K562 (cell line): ENCODE measurements around the gene KBTBD12. TPM values are rescaled to one million over a fixed set of nuclear protein-coding genes. Genes with fewer than 3 reads are reported as not detected.

Experiments
- ATAC-seq: fragments of 200-7000 bp; cut with Tn5 transposase; 3 replicates; pipeline ENCODE4 v1.9.1; 2020; ENCODE audit warnings: moderate library complexity
- BruUV-seq: library from RNA; stranded (reverse); fragments of 400-500 nt; replicated peaks from 2 replicates; lab custom pipeline; 2021; lab: Mats Ljungman, UMichigan
- CTCF ChIA-PET: fragments of 300-600 bp; formaldehyde crosslinking; extraction: SDS; loops from one replicate; lab custom pipeline; 2021; ENCODE audit warnings: low intra/inter-chr PET ratio; lab: Yijun Ruan, JAX
- POLR2A ChIA-PET: fragments of 300-600, 350-650 bp; sonication (Branson Sonifier 250); formaldehyde crosslinking; extraction: SDS; loops from one replicate; lab custom pipeline; 2021; ENCODE audit warnings: antibody characterized with exemption, inconsistent platforms; lab: Yijun Ruan, JAX
- DNase-seq, 4 experiments: peaks; one replicate each; pipeline versions ENCODE4 v3.0.0 to v3.0.0-alpha.2; 2011 to 2018; ENCODE audit warnings: low spot score in 3 of 4, mixed read lengths in 3 of 4; ENCODE audit errors: extremely low read depth in 1 of 4
- FAIRE-seq: peaks from 2 replicates; lab custom pipeline; 2011; peaks lifted over from hg19 to GRCh38; lab: Jason Lieb, UNC
- H2AFZ ChIP-seq: 2 replicates; pipeline ENCODE4 v1.6.0; 2011; ENCODE audit warnings: low read depth, low read length, control low read depth, inconsistent platforms
- H3K27ac ChIP-seq: fragments of 200-600 bp; 3 replicates; pipeline ENCODE4 v1.8.0; 2011; ENCODE audit warnings: low read depth, mild to moderate bottlenecking, control low read depth, inconsistent platforms, low read length, moderate library complexity, mixed read lengths; ENCODE audit errors: extremely low read depth
- H3K27me3 ChIP-seq, 2 experiments: fragments of 300-600 bp in 1 of 2; 2 replicates in 1 of 2; 3 replicates in 1 of 2; pipeline versions ENCODE4 v1.6.0 to v1.8.0; 2011; ENCODE audit warnings: inconsistent platforms in 2 of 2, low read length in 2 of 2, mild to moderate bottlenecking in 1 of 2, mixed read lengths in 1 of 2, moderate library complexity in 1 of 2; ENCODE audit not compliant: control insufficient read depth in 2 of 2, insufficient read depth in 2 of 2
- H3K36me3 ChIP-seq: fragments of 300-600 bp; 3 replicates; pipeline ENCODE4 v1.8.0; 2011; ENCODE audit warnings: mild to moderate bottlenecking, low read length, inconsistent platforms; ENCODE audit not compliant: control insufficient read depth, insufficient read depth
- H3K4me1 ChIP-seq, 2 experiments: fragments of 200-600 bp in 1 of 2; replicated peaks in 1 of 2; 2 replicates in 1 of 2; 3 replicates in 1 of 2; pipeline versions ENCODE4 v1.5.1 to v1.8.0; 2011; ENCODE audit warnings: inconsistent platforms in 2 of 2, low read length in 2 of 2, mild to moderate bottlenecking in 1 of 2, mixed read lengths in 1 of 2, moderate library complexity in 1 of 2; ENCODE audit not compliant: control insufficient read depth in 2 of 2, insufficient read depth in 2 of 2
- H3K4me2 ChIP-seq: 2 replicates; pipeline ENCODE4 v1.6.1; 2011; ENCODE audit warnings: low read length, control low read depth, inconsistent platforms, mixed read lengths; ENCODE audit not compliant: insufficient read depth
- H3K4me3 ChIP-seq: fragments of 200-600 bp; sonication (generic), shearing (Covaris generic); 2 replicates; pipeline ENCODE4 v1.5.1; 2016; ENCODE audit warnings: control low read depth, inconsistent platforms
- H3K79me2 ChIP-seq: fragments of 200-600 bp; 3 replicates; pipeline ENCODE4 v1.8.0; 2011; ENCODE audit warnings: low read length, inconsistent platforms; ENCODE audit not compliant: control insufficient read depth, insufficient read depth
- H3K9ac ChIP-seq, 2 experiments: 2 replicates each; pipeline versions ENCODE4 v1.6.0 to v1.6.1; 2011; ENCODE audit warnings: low read depth in 2 of 2, low read length in 2 of 2, control low read depth in 1 of 2, inconsistent platforms in 1 of 2, mild to moderate bottlenecking in 1 of 2, mixed read lengths in 1 of 2; ENCODE audit not compliant: insufficient read depth in 1 of 2
- H3K9me1 ChIP-seq: one replicate; pipeline ENCODE4 v1.6.0; 2011; ENCODE audit warnings: inconsistent platforms, mild to moderate bottlenecking, low read length, moderate library complexity; ENCODE audit not compliant: control insufficient read depth, insufficient read depth
- H3K9me3 ChIP-seq: replicated peaks from 2 replicates; pipeline ENCODE4 v1.5.1; 2011; ENCODE audit warnings: low read depth, low read length, inconsistent platforms; ENCODE audit not compliant: control insufficient read depth, insufficient read depth
- H4K20me1 ChIP-seq: replicated peaks from 2 replicates; pipeline ENCODE4 v1.6.1; 2011; ENCODE audit warnings: low read length, inconsistent platforms, mixed read lengths; ENCODE audit not compliant: control insufficient read depth, insufficient read depth
- BRD4 ChIP-seq: fragments of 200-600 bp; sonication (generic); IDR thresholded peaks from 2 replicates; pipeline ENCODE4 v1.6.1; 2017; ENCODE audit warnings: inconsistent platforms
- CTCF ChIP-seq, 3 experiments: IDR thresholded peaks in 2 of 3; conservative IDR thresholded peaks in 1 of 3; 2 replicates each; pipeline ENCODE4 v1.5.1; 2011 to 2012; ENCODE audit warnings: low read length in 3 of 3, mild to moderate bottlenecking in 3 of 3, control low read depth in 2 of 3, improper control_type of control experiment in 1 of 3, inconsistent platforms in 1 of 3, low read depth in 1 of 3, mixed read lengths in 1 of 3, moderate library complexity in 1 of 3; ENCODE audit not compliant: insufficient read depth in 2 of 3
- GTF2B ChIP-seq: IDR thresholded peaks from 2 replicates; pipeline ENCODE4 v1.6.1; 2011; ENCODE audit not compliant: insufficient read length; ENCODE audit errors: extremely low read depth
- POLR2B ChIP-seq: fragments of 450-650 bp; IDR thresholded peaks from 2 replicates; pipeline ENCODE4 v1.6.1; 2018; ENCODE audit warnings: low read depth; ENCODE audit not compliant: partially characterized antibody
- RCOR1 ChIP-seq, 2 experiments: IDR thresholded peaks; 2 replicates each; pipeline ENCODE4 v1.6.1; 2012; ENCODE audit warnings: low read depth in 2 of 2, low read length in 2 of 2, borderline replicate concordance in 1 of 2, improper control_type of control experiment in 1 of 2
- VEZF1 ChIP-seq: fragments of 200-800 bp; sonication (Bioruptor generic); IDR thresholded peaks from 2 replicates; pipeline ENCODE4 v1.6.1; 2017; ENCODE audit warnings: missing genetic modification characterization, missing compliant biosample characterization
- ZBTB2 ChIP-seq: fragments of 450-650 bp; IDR thresholded peaks from 2 replicates; pipeline ENCODE4 v1.6.1; 2016; ENCODE audit warnings: antibody characterized with exemption
- WGBS: fragments of 100-300 bp; shearing (Covaris generic); methylation state at CpG from one replicate; pipeline ENCODE4 v1.1.6; 2016; ENCODE audit warnings: low coverage, mixed read lengths; ENCODE audit not compliant: insufficient coverage; ENCODE audit errors: missing lambda C conversion rate; 5-methylcytosine and 5-hydroxymethylcytosine counted together
- in situ Hi-C: fragments of 300-500 bp; cut with MboI; formaldehyde crosslinking; loops from 4 replicates; pipeline ENCODE4 v1.15.0; 2018; ENCODE audit warnings: inconsistent platforms, mixed read lengths
- intact Hi-C: fragments of 100-400 bp; cut with micrococcal nuclease; formaldehyde crosslinking; loops from 2 replicates; pipeline ENCODE4 v1.14.2; 2022
- polyA plus RNA-seq, 8 experiments: library from polyadenylated mRNA; depleted of rRNA in 4 of 8; stranded (reverse) in 5 of 8; unstranded in 3 of 8; fragments of >200 nt; fragmentation: Nextera tagmentation in 2 of 8; fragmentation: Illumina TruSeq in 1 of 8; extraction: Ambion mirVana in 2 of 8; extraction: Trizol in 1 of 8; gene quantifications; 2 replicates each; pipeline versions ENCODE4 v1.2.1 to v1.2.3, GENCODE V29; 2011 to 2014; ENCODE audit warnings: inconsistent platforms in 1 of 8, missing spikeins in 1 of 8
- total RNA-seq, 7 experiments: library from RNA; depleted of rRNA in 6 of 7; stranded (reverse); fragments of >200 nt in 6 of 7; fragmentation: Illumina TruSeq in 2 of 7; extraction: Trizol in 2 of 7; gene quantifications; 2 replicates each; pipeline versions ENCODE4 v1.2.1 to v1.2.3, GENCODE V29; 2011 to 2021; ENCODE audit warnings: low replicate concordance in 1 of 7

KBTBD12 gene
- total and polyA plus RNA-seq, 9 of the 15 experiments (the other 6 are each of a cell fraction or from before 2014, with no cell fraction given): not detected

GRCh38 chr3:127985216-127985615 lies 70.2 kb downstream of the KBTBD12 start (continued):
- TF ChIP-seq VEZF1 (CRISPR knock-in tag) (no peak), ZBTB2 (no peak), RCOR1 (IDR thresholded peaks at IDR 0.05; ENCODE audit: borderline replicate concordance in 1 of 2, low read depth in 2 of 2, low read length in 2 of 2) (no peak)

GRCh38 chr3:127985655-127986225 lies 70.7 kb downstream of the KBTBD12 start:
- no peaks in the 10 kb centered on the region for H3K79me2 ChIP-seq
- no peak for DNase-seq
- H3K9ac ChIP-seq: no peak overlapping the region
- no peaks in the 10 kb centered on the region for H3K36me3 ChIP-seq
- peaks cover 0 to 8% of the 10 kb centered on the region in 2 experiments; a peak in 2 of 5 replicates for H3K4me1 ChIP-seq
- H4K20me1 ChIP-seq: no peaks in the 10 kb centered on the region
- H2AFZ ChIP-seq: no peak overlapping the region
- H3K4me2 ChIP-seq: no peak overlapping the region
- no peak overlapping the region for H3K27ac ChIP-seq
- 0% methylated on average over 12 of the region's 13 CpGs for WGBS
- H3K9me1 ChIP-seq: no peaks in the 10 kb centered on the region
- intact Hi-C loops: loop anchor here (10.0 kb wide), 1 partner anchor 149 kb away; no protein-coding TSS in a partner anchor
- in situ Hi-C loops: no loop called here
- H3K9me3 ChIP-seq: no peaks in the 10 kb centered on the region
- peaks cover 4 to 55% of the 10 kb centered on the region in 2 experiments; a peak in 4 of 5 replicates for H3K27me3 ChIP-seq
- ChIA-PET POLR2A (interaction anchor here (1.2 kb wide), 1 partner anchor 12 kb away, joined by 6 read pairs; no protein-coding TSS in a partner anchor), CTCF (no interaction called here)
- BruUV-seq: no TSS peak
- ATAC-seq: no peak
- no peak for FAIRE-seq
- H3K4me3 ChIP-seq: no peak overlapping the region
- no peak for TF ChIP-seq GTF2B
- TF ChIP-seq BRD4: no peak
- no peak for TF ChIP-seq POLR2B
- TF ChIP-seq CTCF (IDR thresholded peaks at IDR 0.05 in 2 of 3, conservative IDR thresholded peaks at IDR 0.05 in 1 of 3; ENCODE audit: insufficient read depth in 2 of 3, low read depth in 1 of 3, low read length in 3 of 3): peak in 1 of 3 experiments; percentile 23; a peak in 1 of 6 replicates
